Peyer's patch (tissue), 4 donors: ENCODE data around the gene SLC2A4RG. TPM values are rescaled to one million over a fixed set of nuclear protein-coding genes. Genes with fewer than 3 reads are reported as not detected.

Source experiments
- DNase-seq, 3 donors: peaks; one replicate each; pipeline ENCODE4 v3.0.0-alpha.2; 2017 to 2019
- H3K27ac ChIP-seq, 4 donors: fragments of 200-600 bp; sonication (generic); one replicate each; pipeline ENCODE4 v1.5.1; 2016 to 2019
- H3K27me3 ChIP-seq, 2 donors: fragments of 200-600 bp; sonication (generic); one replicate each; pipeline ENCODE4 v1.5.1; 2019
- H3K36me3 ChIP-seq, 3 donors: fragments of 200-600 bp; sonication (generic); one replicate each; pipeline ENCODE4 v1.5.1; 2016 to 2019
- H3K4me1 ChIP-seq, 4 donors: fragments of 200-600 bp; sonication (generic); one replicate each; pipeline ENCODE4 v1.5.1; 2016 to 2019
- H3K4me3 ChIP-seq, 4 donors: fragments of 200-600 bp; sonication (generic); 1 replicate in 3 of 4; 2 replicates in 1 of 4; pipeline ENCODE4 v1.5.1; 2016 to 2019; ENCODE audit warnings: mild to moderate bottlenecking in 1 of 4
- H3K9me3 ChIP-seq, 4 donors: fragments of 200-600 bp; sonication (generic); one replicate each; pipeline ENCODE4 v1.5.1; 2016 to 2019; ENCODE audit warnings: mild to moderate bottlenecking in 1 of 4
- CTCF ChIP-seq, 6 experiments: fragments of 450-650 bp in 4 of 6; fragments of 200-600 bp in 2 of 6; sonication (generic) in 1 of 6; IDR thresholded peaks; one replicate each; pipeline ENCODE4 v1.5.1; 2017 to 2019; ENCODE audit warnings: antibody characterized with exemption in 6 of 6, mild to moderate bottlenecking in 3 of 6, moderate library complexity in 1 of 6
- POLR2A ChIP-seq, 2 donors: fragments of 450-650 bp; IDR thresholded peaks; one replicate each; pipeline ENCODE4 v1.5.1; 2017; ENCODE audit warnings: antibody characterized with exemption in 2 of 2, mild to moderate bottlenecking in 2 of 2, moderate library complexity in 2 of 2
- total RNA-seq, 4 donors: library from RNA; depleted of rRNA; stranded (reverse); fragments of >200 nt; gene quantifications; one replicate each; pipeline ENCODE4 v1.1.0, GENCODE V29; 2016

The SLC2A4RG gene
- total RNA-seq, 4 donors from 2014 or later, result 34.2 to 54.5 (median 40.4) TPM

- Histone ChIP-seq H3K4me3 (no peak overlapping the region), H3K36me3 (peaks cover 0 to 39% (median 0%) of the 10 kb centered on the region in 3 donors), H3K27me3 (no peaks in the 10 kb centered on the region), H3K27ac (no peak overlapping the region), H3K4me1 (peaks cover 4 to 25% (median 18%) of the 10 kb centered on the region in 4 donors), H3K9me3 (no peaks in the 10 kb centered on the region)
- TF ChIP-seq CTCF (IDR thresholded peaks at IDR 0.05), result no peak
- TF ChIP-seq POLR2A (IDR thresholded peaks at IDR 0.05), result no peak
- DNase-seq, result no peak
These were observed 34.8 kb upstream of the SLC2A4RG start for GRCh38 chr20:63704749-63705117.

GRCh38 chr20:63705232-63706026 lies 34.1 kb upstream of the SLC2A4RG start:
- H3K4me1 ChIP-seq, result peaks cover 4 to 25% (median 18%) of the 10 kb centered on the region in 4 donors
- H3K27me3 ChIP-seq, result no peaks in the 10 kb centered on the region
- TF ChIP-seq POLR2A (IDR thresholded peaks at IDR 0.05), result no peak
- TF ChIP-seq CTCF (IDR thresholded peaks at IDR 0.05), result no peak
- H3K27ac ChIP-seq, result no peak overlapping the region
- H3K4me3 ChIP-seq, result no peak overlapping the region
- peaks cover 0 to 45% (median 0%) of the 10 kb centered on the region in 3 donors for H3K36me3 ChIP-seq
- no peaks in the 10 kb centered on the region for H3K9me3 ChIP-seq
- no peak for DNase-seq

GRCh38 chr20:63706027-63706695 lies 33.4 kb upstream of the SLC2A4RG start:
- H3K9me3 ChIP-seq, result no peaks in the 10 kb centered on the region
- H3K27ac ChIP-seq, result peak overlapping the region in 3 of 4 donors; percentile 89 to 96 (median 93)
- H3K4me3 ChIP-seq, result peak overlapping the region in 2 of 4 donors; percentile 83 to 99
- H3K36me3 ChIP-seq, result peaks cover 0 to 49% (median 0%) of the 10 kb centered on the region in 3 donors
- peak in 1 of 3 donors; percentile 61 for DNase-seq
- H3K4me1 ChIP-seq, result peaks cover 4 to 25% (median 18%) of the 10 kb centered on the region in 4 donors
- no peaks in the 10 kb centered on the region for H3K27me3 ChIP-seq
- TF ChIP-seq CTCF (IDR thresholded peaks at IDR 0.05) (no peak), POLR2A (IDR thresholded peaks at IDR 0.05) (no peak)

- TF ChIP-seq POLR2A (IDR thresholded peaks at IDR 0.05) (no peak), CTCF (IDR thresholded peaks at IDR 0.05) (peak in 4 of 6 experiments; percentile 38 to 59 (median 53))
- H3K36me3 ChIP-seq, result peaks cover 0 to 54% (median 0%) of the 10 kb centered on the region in 3 donors
These were observed 32.6 kb upstream of the SLC2A4RG start for GRCh38 chr20:63706852-63707557.

GRCh38 chr20:63707558-63708300 lies 31.8 kb upstream of the SLC2A4RG start, which contains the start of the genes ARFRP1 and ZGPAT:
ARFRP1 (minus strand) TSS chr20:63707976; CDS start chr20:63707091, 885 bp downstream.
ZGPAT (plus strand) TSS chr20:63708039; CDS start chr20:63708581, 542 bp downstream.
- Histone ChIP-seq H3K4me3 (peak within 1 kb of the TSS; percentile 83 to 99 (median 92)), H3K9me3 (no peaks in the 10 kb centered on the region), H3K27me3 (no peaks in the 10 kb centered on the region), H3K27ac (peak within 1 kb of the TSS; percentile 89 to 96 (median 93)), H3K36me3 (peaks cover 0 to 61% (median 0%) of the 10 kb centered on the region in 3 donors), H3K4me1 (peaks cover 4 to 25% (median 18%) of the 10 kb centered on the region in 4 donors)
- DNase-seq, result peak; percentile 87 to 95 (median 94)
- TF ChIP-seq CTCF (IDR thresholded peaks at IDR 0.05) (peak in 2 of 6 experiments; percentile 6 to 24), POLR2A (IDR thresholded peaks at IDR 0.05) (peak in 1 of 2 donors; percentile 74)

More at GRCh38 chr20:63706852-63707557, 32.6 kb upstream of the SLC2A4RG start:
- Histone ChIP-seq H3K27me3 (no peaks in the 10 kb centered on the region), H3K4me3 (peak overlapping the region; percentile 83 to 99 (median 92)), H3K4me1 (peaks cover 4 to 25% (median 18%) of the 10 kb centered on the region in 4 donors), H3K9me3 (no peaks in the 10 kb centered on the region), H3K27ac (peak overlapping the region; percentile 89 to 96 (median 93))
- DNase-seq, result peak; percentile 47 to 79 (median 75)
